GM18498 (cell line): Measurements from ENCODE around the gene PTPRN2.

Experiments
- ATAC-seq: cut with Tn5 transposase; IDR thresholded peaks from one replicate; pipeline ENCODE4 v1.9.1; 2021; ENCODE audit warnings: mild to moderate bottlenecking, moderate library complexity; ENCODE audit not compliant: unreplicated experiment

PTPRN2 gene

DNA sequence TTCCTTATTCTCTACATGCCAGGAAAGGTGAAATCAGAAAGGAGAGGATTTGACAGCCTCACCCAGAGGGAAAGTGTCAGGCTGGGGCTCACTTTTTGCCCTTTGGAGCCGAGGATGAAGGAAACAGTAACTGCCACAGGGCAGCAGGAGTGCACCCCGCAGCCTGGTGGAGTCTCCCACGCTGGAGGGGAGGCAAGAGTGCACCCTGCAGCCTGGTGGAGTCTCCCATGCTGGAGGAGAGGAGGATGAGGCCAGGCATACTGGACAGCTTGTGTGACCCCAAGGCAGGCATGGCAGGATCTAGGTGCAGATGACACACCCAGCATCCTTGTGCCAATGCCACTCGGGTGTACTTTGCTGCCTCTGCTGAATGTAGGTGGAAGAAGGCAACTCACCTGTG lies 766.8 kb downstream of the PTPRN2 start:
- ATAC-seq, result no peak

DNA sequence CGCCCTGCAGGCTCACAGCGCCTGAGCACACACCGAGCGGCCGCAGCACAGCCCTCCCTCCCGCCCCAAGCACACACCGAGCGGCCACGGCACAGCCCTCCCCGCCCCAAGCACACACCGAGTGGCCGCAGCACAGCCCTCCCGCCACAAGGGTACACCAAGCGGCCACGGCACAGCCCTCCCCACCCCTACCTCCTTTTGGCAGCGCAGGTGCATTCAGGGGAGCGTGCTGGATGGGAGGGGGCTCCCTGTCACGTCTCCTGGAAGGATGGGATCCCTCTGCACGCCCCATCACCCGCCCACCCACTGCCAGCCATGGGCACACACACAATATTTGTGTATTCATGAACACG lies 768.2 kb downstream of the PTPRN2 start:
- no peak for ATAC-seq

DNA sequence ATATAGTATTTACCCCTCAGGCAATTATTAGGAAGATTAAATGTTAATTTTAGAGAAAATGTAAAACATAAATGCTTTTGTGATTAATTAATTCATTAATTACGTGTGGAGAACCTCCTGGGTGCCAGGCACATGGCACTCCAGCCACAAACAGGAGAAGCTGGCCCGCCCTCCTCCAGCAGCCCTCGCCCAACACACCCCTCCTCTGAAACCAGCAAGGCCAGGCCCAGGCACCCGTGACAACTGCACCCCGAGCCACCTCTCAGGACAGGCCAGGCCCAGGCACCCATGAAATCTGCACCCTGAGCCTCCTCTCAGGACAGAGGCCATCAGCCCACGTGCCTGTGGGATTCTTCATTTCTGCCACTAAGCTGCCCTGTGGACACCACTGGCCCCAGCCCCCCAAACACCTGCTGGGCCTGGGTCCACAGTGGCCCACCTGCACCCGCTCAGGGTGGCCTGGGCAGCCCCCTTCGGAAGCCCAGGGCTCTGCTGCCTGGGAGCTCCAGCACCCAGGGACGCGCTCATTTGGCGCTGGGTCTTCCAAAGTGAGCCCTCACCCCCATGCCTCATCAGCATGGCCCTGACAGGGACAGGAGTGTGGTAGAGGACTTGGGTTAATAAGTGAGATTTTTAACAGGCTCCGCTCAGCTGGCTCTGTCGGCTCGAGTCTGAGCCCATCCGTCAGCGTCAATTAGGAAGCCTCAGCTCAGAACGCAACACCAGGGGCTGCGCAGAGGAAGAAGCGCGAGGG lies 768.7 kb downstream of the PTPRN2 start:
- ATAC-seq, result no peak

DNA sequence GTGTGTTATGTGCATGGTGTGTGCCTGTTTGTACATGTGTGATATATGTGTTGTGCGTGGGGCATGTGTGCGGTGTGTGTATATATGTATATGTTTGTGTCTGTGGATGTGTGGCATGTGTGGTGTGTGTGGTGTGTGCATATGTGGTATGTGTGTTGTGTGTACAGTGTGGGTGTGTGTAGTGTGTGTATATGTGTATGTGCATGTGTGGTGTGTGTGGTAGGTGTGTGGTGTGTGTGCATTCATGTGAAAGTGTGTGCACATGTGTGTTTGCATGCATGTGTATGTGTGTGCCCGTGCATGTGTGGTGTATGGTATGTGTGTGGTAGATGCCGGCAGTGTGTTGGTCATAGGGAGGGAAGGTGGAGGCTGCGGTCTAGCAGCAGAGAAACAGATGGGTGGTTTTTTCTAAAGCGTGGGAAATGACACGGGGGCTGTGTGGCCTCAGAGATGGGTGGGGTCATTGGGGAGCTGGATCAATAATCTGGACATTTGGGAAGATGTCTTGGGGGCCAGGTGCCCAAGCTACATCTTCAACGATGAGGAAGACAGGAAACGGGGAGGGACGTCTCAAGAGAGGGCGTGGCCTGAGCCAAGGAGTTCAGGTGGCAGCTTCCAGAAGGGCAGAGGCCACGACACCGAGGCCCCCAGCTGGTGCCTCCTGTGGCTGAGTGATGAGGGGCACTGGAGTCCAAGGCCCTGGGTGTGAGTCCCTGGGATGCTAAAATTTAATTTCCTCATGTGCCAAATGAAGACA lies 769.5 kb downstream of the PTPRN2 start:
- no peak for ATAC-seq

DNA sequence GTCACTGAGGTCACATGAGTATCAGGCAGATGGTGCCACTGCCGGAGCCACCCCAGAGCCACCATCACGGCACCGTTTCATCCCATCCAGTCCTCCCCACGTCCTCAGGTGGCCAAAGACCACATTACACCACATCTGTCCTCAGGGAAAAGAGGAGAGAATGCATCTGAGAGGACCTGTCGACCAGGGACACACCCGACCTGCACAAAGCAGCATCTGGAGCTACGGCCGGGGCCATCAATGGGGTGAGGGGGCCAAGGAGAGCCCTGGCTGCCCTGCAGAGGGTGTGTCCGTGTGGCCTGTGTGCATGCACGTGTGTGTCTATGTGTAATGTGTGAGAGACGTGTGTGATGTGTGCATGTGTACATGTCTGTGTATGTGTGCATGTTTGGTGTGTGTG lies 770.2 kb downstream of the PTPRN2 start:
- ATAC-seq, result no peak

DNA sequence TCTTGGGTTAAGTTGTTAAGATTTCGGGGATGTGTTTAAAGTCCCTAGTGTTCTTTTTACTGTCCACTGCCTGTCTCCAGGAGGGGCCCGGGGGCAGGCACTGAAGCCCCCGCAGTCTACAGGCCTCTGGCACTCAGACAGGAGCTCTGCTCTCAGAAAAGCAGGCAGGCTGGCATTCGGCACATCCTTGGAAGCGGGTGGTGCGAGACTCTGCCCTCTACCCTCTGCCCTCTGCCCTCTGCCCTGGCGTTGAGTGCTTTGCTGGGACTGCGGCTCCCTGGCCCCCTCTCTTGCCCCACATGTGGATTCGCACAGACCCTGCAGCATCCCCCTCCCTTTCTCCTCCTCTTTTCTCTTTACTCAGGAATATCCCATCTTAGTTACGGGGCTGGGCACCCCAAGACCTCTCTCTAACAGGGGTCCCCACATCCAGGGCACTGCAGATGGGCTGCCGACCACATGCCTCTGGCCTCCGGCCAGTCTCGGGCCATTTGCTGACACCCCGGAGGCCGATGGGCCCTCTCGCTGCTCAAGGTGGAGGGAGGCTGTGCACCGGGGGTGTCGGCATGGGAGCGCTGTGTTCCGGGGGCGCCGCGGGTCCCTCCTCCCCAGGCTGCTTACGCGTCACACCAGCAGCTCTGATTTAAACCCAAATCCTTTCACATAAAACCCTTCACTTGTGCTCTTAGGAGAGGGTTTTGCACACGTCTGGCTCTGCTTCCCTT lies 770.9 kb downstream of the PTPRN2 start:
- ATAC-seq, result no peak

DNA sequence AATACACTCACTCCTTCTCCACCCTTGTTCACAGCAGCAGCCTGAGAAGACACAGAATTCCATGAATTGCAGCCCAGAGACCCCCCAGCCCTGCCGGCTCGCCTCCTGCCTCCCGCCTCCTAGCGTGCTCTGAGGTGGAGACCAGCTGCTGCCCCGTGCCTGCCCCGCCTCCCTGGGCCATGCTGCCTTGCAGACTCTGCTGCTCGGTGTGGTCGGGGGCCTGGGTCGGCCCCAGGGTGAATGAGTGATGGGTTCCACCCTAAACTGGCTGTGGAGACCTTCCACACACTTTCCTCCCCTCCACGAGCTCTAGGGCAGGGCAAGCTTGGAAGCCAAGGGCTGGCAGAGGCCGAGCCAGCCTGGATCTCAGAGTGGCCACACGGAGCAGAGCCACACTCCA lies 771.5 kb downstream of the PTPRN2 start:
- no peak for ATAC-seq

DNA sequence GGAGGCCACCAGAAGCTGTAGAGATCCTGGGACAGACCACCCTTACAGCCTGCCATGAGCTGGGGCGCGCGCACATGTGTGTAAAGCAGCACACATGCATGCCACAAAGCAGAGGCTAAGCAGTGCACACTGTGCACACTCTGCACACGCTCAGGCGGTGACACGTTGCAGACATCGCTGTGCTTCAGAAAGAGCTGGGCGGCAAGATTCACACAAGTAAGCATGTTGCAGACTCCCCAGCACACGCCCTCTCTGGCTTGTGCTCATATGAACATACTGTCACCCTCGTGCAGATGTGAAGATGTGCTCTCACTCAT lies 772.0 kb downstream of the PTPRN2 start:
- ATAC-seq, result no peak

DNA sequence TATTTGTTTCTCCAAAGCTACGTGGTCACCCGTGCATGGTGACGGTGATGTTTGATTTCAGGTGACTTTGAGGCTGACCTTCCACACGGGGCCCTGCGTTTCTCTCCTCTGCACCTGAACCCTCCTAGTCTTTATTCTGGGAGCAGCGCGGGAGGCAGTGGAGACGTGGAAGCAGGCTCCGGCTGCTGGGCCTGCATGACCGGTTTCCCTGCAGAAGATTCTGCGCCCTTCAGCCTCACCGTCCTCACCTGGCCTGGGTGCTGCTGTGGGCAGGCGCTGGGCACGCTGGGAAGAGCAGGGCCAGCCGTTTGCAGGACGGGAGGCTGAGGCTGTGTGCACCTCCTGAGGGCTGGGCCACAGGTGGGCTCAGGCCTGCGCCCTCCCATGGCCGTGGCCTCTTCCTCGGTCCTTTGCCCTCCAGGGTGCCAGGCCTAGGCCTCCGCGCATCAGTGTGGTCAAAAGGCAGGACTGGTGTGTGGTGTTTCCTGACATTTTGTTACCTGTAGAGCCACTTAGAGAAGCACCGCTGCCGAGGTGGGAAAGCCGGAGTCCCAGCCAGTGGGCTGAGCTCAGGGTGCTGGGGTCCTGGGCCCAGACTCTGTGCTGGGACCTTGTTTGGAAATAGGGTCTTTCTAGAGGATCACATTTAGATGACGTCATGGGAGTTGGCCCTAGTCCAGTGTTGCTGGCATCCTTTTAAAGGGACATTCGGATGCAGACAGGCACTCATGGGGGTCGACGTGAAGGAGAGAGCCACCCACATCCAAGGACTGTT lies 772.5 kb downstream of the PTPRN2 start:
- no peak for ATAC-seq

DNA sequence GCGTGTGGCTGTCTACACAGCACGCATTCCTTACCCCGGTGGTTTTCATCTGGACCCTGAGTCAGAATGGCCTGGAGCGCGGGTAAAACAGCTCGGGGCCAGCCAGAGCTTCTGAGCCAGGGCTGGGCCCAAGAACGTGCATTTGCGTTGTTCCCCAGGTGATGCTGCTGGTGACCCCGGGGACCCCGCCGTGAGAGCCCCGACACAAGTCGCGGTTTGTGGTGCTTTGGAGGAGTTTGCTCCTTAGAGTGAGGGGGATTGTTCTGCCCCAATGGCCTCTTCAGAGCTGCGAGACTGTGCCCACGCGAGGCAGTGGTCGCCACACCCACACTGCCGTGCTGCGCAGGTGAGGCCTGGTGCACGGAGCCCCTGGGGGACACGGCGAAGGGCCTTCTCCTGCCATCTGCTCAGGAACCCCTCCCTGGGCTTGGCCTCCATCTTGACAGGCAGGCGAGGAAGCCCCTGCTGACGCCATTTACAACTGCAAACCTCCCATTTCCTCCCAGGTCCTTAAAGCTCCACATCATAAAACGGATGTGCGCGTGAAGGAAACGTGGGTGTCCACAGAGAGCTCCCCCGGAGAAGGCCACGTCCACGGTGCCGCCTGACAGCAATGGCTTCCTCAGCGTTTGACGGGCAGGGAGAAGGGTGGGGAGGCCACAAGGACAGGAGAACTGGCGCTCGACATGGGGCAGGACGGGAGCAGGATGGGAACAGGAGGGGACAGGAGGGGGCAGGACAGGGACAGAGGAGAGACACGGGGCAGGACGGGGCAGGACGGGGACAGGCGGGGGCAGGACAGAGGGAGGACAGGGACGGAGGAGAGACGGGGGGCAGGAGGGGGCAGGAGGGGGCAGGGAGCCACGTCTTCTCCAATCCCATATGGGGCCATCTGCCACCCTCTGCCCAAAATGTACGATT lies 773.6 kb downstream of the PTPRN2 start:
- no peak for ATAC-seq

DNA sequence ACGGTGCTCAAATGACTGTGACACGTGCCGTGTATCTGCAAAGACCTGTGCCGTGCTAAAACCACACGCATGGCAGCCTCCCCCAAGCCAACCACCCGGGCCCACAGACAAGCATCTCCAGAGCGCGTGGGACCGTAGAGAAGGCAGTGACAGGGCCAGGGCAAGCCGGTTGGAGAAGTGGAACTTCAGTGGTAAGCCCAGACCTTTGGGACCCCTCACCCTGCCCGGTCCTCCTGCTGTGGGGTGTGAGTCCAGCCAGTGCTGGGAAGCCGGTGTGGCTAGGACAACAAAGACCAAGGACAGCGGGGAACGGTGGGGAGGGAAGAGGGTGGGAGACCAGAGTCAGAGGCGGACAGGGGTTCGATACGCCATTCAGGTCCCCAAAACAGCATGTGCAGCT lies 774.6 kb downstream of the PTPRN2 start:
- no peak for ATAC-seq

DNA sequence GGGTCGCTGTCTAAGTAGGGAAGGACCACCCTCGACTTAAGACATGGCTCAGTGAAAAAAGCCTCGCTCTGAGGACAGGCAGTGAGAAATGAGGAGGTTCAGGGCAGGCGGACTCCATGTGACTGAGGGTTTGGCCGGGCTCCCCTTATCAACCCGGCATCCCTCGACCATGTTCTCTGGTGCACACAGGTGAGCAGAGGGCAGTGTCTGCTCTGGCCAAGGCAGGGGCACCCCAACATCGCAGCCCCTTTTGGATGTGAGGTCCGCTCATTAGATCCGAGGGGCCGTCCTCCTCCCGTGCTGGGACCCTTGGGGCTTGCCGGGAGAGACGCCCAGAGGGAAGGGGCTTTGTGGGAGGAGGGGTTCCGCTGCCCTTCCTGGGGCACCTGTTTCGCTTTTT lies 775.7 kb downstream of the PTPRN2 start:
- ATAC-seq, result no peak

DNA sequence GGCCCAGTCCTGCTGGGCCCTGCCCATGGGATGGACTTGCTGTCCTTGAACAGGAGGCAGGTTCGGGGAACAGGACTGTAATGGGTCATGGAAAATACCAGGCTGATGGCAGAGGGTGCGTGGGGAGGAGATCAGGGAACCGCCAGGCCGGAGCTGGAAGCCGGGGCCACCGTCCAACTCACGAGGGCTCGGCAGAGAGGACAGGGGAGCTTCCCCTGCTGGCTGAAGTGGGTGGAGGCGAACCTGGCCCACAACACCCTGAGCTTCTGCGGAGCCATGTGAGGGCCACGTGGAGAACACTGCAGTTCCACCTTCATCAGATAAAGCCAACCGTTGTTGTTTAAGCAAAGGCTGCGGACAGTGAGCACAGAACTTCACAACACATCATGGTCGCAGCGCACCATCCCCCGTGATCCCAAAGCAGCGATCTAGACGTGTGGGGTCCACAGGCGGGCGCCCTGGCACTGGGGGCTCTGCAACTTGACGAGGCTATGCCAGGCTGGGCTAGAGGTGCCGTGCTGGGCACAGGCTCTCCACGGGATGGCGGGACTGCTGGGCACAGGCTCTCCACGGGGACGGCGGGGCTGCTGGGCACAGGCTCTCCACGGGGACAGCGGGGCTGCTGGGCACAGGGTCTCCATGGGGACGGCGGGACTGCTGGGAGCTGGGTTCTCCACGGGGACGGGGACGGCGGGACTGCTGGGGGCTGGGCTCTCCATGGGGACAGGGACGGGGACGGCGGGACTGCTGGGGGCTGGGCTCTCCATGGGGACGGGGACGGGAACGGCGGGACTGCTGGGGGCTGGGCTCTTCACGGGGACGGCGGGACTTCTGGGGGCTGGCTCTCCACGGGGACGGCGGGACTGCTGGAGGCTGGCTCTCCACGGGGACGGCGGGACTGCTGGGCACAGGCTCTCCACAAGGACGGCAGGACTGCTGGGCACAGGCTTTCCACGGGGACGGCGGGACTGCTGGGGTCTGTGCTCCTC lies 777.5 kb downstream of the PTPRN2 start:
- ATAC-seq, result no peak

DNA sequence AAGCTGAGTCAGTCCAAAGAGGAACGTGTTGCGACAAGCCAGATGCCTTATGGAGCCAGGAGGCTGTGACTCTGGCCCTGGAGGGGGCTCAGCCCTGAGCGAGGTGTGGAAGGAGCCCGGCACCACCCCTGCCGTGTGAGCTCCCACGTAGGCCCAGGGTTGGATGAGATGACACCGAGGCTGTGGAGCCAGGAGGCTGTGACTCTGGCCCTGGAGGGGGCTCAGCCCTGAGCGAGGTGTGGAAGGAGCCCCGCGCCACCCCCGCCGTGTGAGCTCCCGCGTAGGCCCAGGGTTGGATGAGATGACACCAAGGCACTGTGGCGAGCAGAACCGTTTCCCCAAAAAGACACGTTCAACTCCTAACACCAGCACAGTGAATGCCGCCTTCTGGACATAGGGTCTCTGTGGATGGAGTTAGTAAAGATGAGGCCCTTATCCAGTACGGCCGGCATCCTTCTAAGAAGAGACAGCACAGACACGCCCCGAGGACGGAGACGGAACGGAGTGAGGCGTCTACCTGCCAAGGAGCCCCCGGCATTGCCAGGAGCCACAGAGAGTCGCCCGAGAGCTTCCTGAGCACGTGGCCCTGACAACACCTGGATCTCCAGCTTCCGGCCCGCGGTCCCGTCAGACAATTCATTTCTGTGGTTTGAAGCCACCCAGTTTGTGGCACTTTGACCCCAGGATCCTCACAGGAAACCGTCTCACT lies 778.3 kb downstream of the PTPRN2 start:
- ATAC-seq, result no peak

DNA sequence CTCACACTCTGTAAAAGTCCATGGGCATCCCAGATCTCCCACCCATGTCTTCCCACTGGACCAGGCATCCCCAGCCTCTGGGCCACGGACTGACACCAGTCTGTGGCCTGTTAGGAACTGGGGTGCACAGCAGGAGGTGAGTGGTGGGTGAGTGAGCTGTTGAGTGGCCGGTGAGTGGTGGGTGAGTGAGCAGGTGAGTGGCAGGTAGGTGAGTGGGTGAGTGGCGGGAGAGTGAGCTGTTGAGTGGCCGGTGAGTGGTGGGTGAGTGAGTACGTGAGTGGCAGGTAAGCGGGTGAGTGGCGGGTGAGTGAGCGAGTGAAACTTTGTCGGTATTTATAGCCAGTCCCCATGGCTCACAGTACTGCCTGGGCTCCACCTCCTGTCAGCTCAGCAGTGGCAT lies 779.6 kb downstream of the PTPRN2 start:
- ATAC-seq, result no peak

DNA sequence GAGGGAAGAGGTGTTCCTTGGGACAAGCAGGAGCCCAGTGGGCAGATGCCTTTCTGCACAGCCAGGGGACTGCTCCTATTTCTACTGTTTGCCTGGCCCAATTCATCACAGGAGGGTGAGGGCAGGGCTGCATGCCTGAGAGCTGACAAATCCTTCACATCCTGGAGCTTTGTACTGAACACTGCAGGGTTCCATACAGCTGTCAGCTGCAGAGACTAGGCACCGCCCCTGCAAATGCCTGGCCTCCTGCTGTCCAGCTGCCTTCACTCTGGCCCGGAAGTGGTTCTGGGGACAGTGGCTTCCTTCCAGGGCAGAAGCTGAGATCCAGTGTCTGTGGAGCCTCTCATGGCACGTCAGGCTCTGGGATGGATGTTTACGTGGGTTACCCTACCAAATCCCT lies 780.1 kb downstream of the PTPRN2 start:
- ATAC-seq, result no peak

DNA sequence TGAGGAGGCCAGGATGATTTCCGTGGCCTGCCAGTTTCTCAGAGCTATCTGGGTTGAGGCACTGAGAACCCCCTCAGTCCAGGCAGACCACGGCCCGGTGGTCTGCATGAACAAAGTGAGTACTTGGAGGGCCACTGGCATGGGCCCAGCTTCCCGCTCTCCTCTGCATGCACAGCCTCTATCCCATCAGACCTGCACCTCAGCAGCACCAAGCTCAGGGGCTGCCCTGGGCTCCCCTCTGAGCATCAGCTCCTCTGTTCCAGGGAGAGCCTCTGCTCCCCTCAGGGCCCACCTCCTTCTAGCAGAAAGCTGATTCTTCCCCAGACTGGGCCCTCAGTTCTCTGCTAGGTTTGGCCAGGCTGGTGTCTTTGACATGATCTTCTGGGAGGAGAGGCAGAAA lies 780.9 kb downstream of the PTPRN2 start:
- no peak for ATAC-seq

DNA sequence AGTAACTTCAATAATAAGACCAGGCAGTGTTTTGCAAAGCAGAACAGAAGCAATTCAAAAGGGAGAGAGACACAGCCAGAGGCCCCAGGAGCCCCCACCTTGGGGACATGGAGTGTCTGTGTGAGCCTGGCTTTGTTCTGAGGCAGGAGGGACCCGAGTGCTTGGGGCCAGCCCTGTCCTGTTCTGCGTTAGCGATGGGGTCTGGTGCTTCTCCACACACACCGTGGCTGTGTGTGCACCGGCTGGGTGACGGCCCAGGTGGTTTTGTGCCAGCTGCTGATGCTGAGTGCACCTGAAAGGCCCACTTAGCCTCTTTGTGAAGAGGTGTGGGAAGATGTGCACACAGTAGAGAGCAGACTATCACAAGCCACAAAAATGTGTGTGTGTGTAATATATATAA lies 781.9 kb downstream of the PTPRN2 start:
- no peak for ATAC-seq

DNA sequence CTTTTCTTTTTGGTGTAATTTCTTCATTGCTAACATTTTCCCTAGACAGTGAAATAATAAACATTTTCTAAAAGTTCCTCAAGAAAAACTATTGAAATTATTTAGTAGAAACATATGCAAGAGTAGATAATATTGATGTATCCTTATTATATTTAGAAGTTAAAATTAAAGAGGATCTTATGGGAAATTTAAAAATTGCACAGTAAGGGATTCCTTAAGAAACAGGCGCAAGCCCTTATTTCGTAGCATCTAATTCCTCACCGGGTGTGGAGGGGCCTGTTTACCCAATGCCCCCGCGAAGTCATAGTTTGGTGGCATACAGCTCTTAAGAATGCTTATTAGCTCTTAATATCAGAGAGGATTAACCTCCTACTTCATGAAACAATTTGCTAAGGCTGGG lies 783.7 kb downstream of the PTPRN2 start:
- ATAC-seq, result no peak
